Neural cell (in vitro differentiated cells): ENCODE data around the gene RTN4R. TPM values are rescaled to one million over a fixed set of nuclear protein-coding genes. Genes with fewer than 3 reads are reported as not detected.

Source experiments
- H2AFZ ChIP-seq: fragments of 200-600, 300-800 bp; sonication (generic), shearing (Covaris generic); 2 replicates; pipeline ENCODE4 v1.6.0; 2014; ENCODE audit warnings: low read depth, mild to moderate bottlenecking, antibody characterized with exemption, low read length, moderate library complexity
- H3F3A ChIP-seq: fragments of 200-600 bp; shearing (Covaris generic); 2 replicates; pipeline ENCODE4 v1.6.1; 2016; ENCODE audit warnings: mild to moderate bottlenecking, moderate library complexity, mixed read lengths, antibody characterized with exemption, low read length; ENCODE audit not compliant: insufficient read depth, poor library complexity, severe bottlenecking
- H3K27ac ChIP-seq: fragments of 200-600, 300-800 bp; sonication (generic), shearing (Covaris generic); 2 replicates; pipeline ENCODE4 v1.5.1; 2014; ENCODE audit warnings: mild to moderate bottlenecking, low read length, moderate library complexity
- H3K27me3 ChIP-seq: fragments of 300-800, 200-600 bp; sonication (generic), shearing (Covaris generic); 2 replicates; pipeline ENCODE4 v1.6.0; 2014; ENCODE audit warnings: mild to moderate bottlenecking, low read depth, low read length, moderate library complexity; ENCODE audit not compliant: insufficient read depth
- H3K36me3 ChIP-seq: fragments of 300-800, 200-600 bp; sonication (generic), shearing (Covaris generic); 2 replicates; pipeline ENCODE4 v1.5.1; 2014; ENCODE audit warnings: mild to moderate bottlenecking, antibody characterized with exemption, low read length, moderate library complexity; ENCODE audit not compliant: insufficient read depth
- H3K4me2 ChIP-seq: fragments of 300-800, 200-600 bp; sonication (generic), shearing (Covaris generic); 2 replicates; pipeline ENCODE4 v1.6.0; 2014; ENCODE audit warnings: mild to moderate bottlenecking, low read length
- H3K4me3 ChIP-seq: fragments of 300-800, 200-600 bp; sonication (generic), shearing (Covaris generic); 2 replicates; pipeline ENCODE4 v1.5.1; 2014; ENCODE audit warnings: mild to moderate bottlenecking, low read length, moderate library complexity
- H3K79me2 ChIP-seq: fragments of 200-600 bp; shearing (Covaris generic); replicated peaks from 2 replicates; pipeline ENCODE4 v1.6.0; 2014; ENCODE audit warnings: mild to moderate bottlenecking, low read length, moderate library complexity; ENCODE audit not compliant: insufficient read depth
- H3K9ac ChIP-seq: fragments of 300-800, 200-600 bp; sonication (generic), shearing (Covaris generic); 2 replicates; pipeline ENCODE4 v1.6.1; 2016; ENCODE audit warnings: mild to moderate bottlenecking, low read length, mixed read lengths
- H3K9me2 ChIP-seq: fragments of 200-600 bp; shearing (Covaris generic); 2 replicates; pipeline ENCODE4 v1.6.1; 2016; ENCODE audit warnings: mild to moderate bottlenecking, low read length, mixed read lengths; ENCODE audit not compliant: insufficient read depth
- H3K9me3 ChIP-seq: fragments of 200-600, 300-800 bp; sonication (generic), shearing (Covaris generic); 2 replicates; pipeline ENCODE4 v1.6.1; 2016; ENCODE audit warnings: mild to moderate bottlenecking, mixed run types, low read length, moderate library complexity, mixed read lengths
- H4K20me1 ChIP-seq: fragments of 200-600 bp; shearing (Covaris generic); 2 replicates; pipeline ENCODE4 v1.6.1; 2016; ENCODE audit warnings: mild to moderate bottlenecking, mixed run types; ENCODE audit not compliant: insufficient read depth
- EP300 ChIP-seq: fragments of 450-650 bp; conservative IDR thresholded peaks from 2 replicates; pipeline ENCODE4 v1.6.1; 2014; ENCODE audit warnings: antibody characterized with exemption, mild to moderate bottlenecking, moderate library complexity; ENCODE audit not compliant: poor library complexity, severe bottlenecking
- EZH2 ChIP-seq: fragments of 200-600, 300-800 bp; shearing (Covaris generic), sonication (generic); IDR thresholded peaks from 2 replicates; pipeline ENCODE4 v1.6.1; 2014; ENCODE audit warnings: antibody characterized with exemption, low read length, borderline replicate concordance, mild to moderate bottlenecking; ENCODE audit not compliant: insufficient read depth, poor library complexity, severe bottlenecking
- MXI1 ChIP-seq: fragments of 450-650 bp; conservative IDR thresholded peaks from 2 replicates; pipeline ENCODE4 v1.6.1; 2014; ENCODE audit warnings: antibody characterized with exemption, mild to moderate bottlenecking; ENCODE audit not compliant: poor library complexity, severe bottlenecking
- POLR2AphosphoS5 ChIP-seq: IDR thresholded peaks from 2 replicates; pipeline ENCODE4 v1.6.1; 2012
- RAD21 ChIP-seq: fragments of 450-650 bp; conservative IDR thresholded peaks from 2 replicates; pipeline ENCODE4 v1.6.1; 2014; ENCODE audit warnings: antibody characterized with exemption, mild to moderate bottlenecking, moderate library complexity
- SMC3 ChIP-seq: fragments of 450-650 bp; conservative IDR thresholded peaks from 2 replicates; pipeline ENCODE4 v1.6.1; 2014; ENCODE audit warnings: antibody characterized with exemption, mild to moderate bottlenecking, moderate library complexity; ENCODE audit not compliant: poor library complexity
- TAF1 ChIP-seq: IDR thresholded peaks from 2 replicates; pipeline ENCODE4 v1.6.1; 2012; ENCODE audit warnings: low read depth
- polyA plus RNA-seq: library from polyadenylated mRNA; depleted of rRNA; stranded (reverse); fragments of >200 nt; gene quantifications from 2 replicates; pipeline ENCODE4 v1.2.3, GENCODE V29; 2014
- TF ChIP-seq, protein P1 (sequence below): fragments of 450-650 bp; IDR thresholded peaks from 2 replicates; pipeline ENCODE4 v1.5.1; 2014; ENCODE audit warnings: antibody characterized with exemption, mild to moderate bottlenecking, moderate library complexity; ENCODE audit not compliant: poor library complexity, severe bottlenecking
- TF ChIP-seq, protein P2 (sequence below): IDR thresholded peaks from 2 replicates; pipeline ENCODE4 v1.6.1; 2012; ENCODE audit warnings: borderline replicate concordance

The RTN4R gene
- polyA plus RNA-seq, 1 donor from 2014 or later, result 13.6 TPM

DNA sequence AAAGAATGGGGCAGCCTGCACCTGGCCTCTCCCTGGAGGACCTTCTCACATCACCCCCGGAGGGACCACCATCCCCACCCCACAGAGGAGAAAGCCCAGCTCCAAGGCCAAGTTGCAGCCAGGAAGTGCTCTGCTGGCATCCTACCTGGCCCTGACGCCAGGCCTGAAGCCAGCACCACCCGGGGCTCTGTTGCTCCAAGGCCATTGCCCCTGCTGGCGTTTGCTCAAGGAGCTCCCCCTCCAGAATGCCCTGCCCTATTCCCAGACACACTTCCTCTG is 10.2 kb downstream of the RTN4R start:
- H3F3A ChIP-seq, result no peaks in the 10 kb centered on the region
- H2AFZ ChIP-seq, result no peak overlapping the region
- H3K9me3 ChIP-seq, result no peaks in the 10 kb centered on the region
- no peaks in the 10 kb centered on the region for H4K20me1 ChIP-seq
- H3K4me3 ChIP-seq, result no peak overlapping the region
- no peaks in the 10 kb centered on the region for H3K9me2 ChIP-seq
- H3K79me2 ChIP-seq, result no peaks in the 10 kb centered on the region
- H3K4me2 ChIP-seq, result no peak overlapping the region
- H3K9ac ChIP-seq, result no peak overlapping the region
- TF ChIP-seq EZH2 (no peak), POLR2AphosphoS5 (no peak), TAF1 (no peak), EP300 (no peak)
- H3K27me3 ChIP-seq, result no peaks in the 10 kb centered on the region
- H3K36me3 ChIP-seq, result no peaks in the 10 kb centered on the region
- H3K27ac ChIP-seq, result no peak overlapping the region

DNA sequence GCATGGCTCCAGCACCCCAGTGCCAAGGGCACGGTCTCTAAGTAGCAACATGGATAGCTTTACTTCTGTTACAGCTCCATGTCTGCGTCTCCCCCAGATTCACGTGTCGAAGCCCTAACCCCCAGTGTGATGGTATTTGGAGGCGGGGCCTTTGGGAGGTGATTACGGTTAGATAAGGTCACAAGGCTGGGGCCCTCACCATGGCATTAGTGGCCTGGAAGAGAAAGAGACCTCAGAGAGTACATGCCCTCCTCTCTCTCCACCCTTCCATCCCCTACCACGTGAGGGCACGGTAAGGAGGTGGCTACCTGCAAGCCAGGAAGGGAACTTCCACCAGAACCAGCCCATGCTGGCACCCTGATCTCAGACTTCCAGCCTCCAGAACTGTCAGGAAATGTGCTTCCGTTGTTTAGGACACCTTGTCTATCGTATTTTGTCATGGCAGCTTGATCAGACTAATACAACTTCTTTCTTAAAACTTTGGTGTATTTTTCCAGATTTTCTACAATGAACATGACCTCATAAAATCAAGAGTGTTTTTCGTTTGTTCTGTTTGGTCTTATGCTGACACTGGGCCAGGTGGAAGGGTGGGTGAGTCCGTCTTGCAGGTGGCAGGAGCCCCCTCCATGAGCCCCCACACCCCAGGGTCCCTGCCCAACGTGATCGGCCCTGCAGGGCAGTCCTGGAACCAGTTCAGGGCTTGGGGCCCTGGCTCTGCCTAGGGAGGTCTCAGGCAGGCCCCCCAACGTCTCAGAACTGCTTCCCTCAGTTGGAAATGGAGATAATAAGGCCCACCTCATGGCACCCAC is 10.7 kb downstream of the RTN4R start:
- TF ChIP-seq TAF1, result no peak
- TF ChIP-seq, protein P1, sequence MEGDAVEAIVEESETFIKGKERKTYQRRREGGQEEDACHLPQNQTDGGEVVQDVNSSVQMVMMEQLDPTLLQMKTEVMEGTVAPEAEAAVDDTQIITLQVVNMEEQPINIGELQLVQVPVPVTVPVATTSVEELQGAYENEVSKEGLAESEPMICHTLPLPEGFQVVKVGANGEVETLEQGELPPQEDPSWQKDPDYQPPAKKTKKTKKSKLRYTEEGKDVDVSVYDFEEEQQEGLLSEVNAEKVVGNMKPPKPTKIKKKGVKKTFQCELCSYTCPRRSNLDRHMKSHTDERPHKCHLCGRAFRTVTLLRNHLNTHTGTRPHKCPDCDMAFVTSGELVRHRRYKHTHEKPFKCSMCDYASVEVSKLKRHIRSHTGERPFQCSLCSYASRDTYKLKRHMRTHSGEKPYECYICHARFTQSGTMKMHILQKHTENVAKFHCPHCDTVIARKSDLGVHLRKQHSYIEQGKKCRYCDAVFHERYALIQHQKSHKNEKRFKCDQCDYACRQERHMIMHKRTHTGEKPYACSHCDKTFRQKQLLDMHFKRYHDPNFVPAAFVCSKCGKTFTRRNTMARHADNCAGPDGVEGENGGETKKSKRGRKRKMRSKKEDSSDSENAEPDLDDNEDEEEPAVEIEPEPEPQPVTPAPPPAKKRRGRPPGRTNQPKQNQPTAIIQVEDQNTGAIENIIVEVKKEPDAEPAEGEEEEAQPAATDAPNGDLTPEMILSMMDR, result no peak
- no peak for TF ChIP-seq RAD21
- TF ChIP-seq SMC3, result no peak
- no peak for TF ChIP-seq EZH2
- no peak for TF ChIP-seq MXI1
- TF ChIP-seq, protein P2, sequence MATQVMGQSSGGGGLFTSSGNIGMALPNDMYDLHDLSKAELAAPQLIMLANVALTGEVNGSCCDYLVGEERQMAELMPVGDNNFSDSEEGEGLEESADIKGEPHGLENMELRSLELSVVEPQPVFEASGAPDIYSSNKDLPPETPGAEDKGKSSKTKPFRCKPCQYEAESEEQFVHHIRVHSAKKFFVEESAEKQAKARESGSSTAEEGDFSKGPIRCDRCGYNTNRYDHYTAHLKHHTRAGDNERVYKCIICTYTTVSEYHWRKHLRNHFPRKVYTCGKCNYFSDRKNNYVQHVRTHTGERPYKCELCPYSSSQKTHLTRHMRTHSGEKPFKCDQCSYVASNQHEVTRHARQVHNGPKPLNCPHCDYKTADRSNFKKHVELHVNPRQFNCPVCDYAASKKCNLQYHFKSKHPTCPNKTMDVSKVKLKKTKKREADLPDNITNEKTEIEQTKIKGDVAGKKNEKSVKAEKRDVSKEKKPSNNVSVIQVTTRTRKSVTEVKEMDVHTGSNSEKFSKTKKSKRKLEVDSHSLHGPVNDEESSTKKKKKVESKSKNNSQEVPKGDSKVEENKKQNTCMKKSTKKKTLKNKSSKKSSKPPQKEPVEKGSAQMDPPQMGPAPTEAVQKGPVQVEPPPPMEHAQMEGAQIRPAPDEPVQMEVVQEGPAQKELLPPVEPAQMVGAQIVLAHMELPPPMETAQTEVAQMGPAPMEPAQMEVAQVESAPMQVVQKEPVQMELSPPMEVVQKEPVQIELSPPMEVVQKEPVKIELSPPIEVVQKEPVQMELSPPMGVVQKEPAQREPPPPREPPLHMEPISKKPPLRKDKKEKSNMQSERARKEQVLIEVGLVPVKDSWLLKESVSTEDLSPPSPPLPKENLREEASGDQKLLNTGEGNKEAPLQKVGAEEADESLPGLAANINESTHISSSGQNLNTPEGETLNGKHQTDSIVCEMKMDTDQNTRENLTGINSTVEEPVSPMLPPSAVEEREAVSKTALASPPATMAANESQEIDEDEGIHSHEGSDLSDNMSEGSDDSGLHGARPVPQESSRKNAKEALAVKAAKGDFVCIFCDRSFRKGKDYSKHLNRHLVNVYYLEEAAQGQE, result no peak
- no peak for TF ChIP-seq EP300
- no peak for TF ChIP-seq POLR2AphosphoS5
- H3F3A ChIP-seq, result no peaks in the 10 kb centered on the region
- H2AFZ ChIP-seq, result no peak overlapping the region
- no peaks in the 10 kb centered on the region for H4K20me1 ChIP-seq
- no peak overlapping the region for H3K4me3 ChIP-seq
- H3K9me2 ChIP-seq, result no peaks in the 10 kb centered on the region
- H3K9ac ChIP-seq, result no peak overlapping the region
- H3K79me2 ChIP-seq, result no peaks in the 10 kb centered on the region
- no peak overlapping the region for H3K4me2 ChIP-seq
- no peaks in the 10 kb centered on the region for H3K27me3 ChIP-seq
- no peak overlapping the region for H3K27ac ChIP-seq
- no peaks in the 10 kb centered on the region for H3K9me3 ChIP-seq
- no peaks in the 10 kb centered on the region for H3K36me3 ChIP-seq
